GM18870 (cell line): ENCODE results near the gene PLRG1.
"Not testable (repeated sequence)": the region's sequence is repeated elsewhere in the genome, so short reads cannot be mapped to it uniquely, and the experiment has no call there.

Source experiments
- ATAC-seq: cut with Tn5 transposase; IDR thresholded peaks from one replicate; pipeline ENCODE4 v1.9.1; 2021; ENCODE audit warnings: moderate library complexity; ENCODE audit not compliant: unreplicated experiment

PLRG1 gene

DNA sequence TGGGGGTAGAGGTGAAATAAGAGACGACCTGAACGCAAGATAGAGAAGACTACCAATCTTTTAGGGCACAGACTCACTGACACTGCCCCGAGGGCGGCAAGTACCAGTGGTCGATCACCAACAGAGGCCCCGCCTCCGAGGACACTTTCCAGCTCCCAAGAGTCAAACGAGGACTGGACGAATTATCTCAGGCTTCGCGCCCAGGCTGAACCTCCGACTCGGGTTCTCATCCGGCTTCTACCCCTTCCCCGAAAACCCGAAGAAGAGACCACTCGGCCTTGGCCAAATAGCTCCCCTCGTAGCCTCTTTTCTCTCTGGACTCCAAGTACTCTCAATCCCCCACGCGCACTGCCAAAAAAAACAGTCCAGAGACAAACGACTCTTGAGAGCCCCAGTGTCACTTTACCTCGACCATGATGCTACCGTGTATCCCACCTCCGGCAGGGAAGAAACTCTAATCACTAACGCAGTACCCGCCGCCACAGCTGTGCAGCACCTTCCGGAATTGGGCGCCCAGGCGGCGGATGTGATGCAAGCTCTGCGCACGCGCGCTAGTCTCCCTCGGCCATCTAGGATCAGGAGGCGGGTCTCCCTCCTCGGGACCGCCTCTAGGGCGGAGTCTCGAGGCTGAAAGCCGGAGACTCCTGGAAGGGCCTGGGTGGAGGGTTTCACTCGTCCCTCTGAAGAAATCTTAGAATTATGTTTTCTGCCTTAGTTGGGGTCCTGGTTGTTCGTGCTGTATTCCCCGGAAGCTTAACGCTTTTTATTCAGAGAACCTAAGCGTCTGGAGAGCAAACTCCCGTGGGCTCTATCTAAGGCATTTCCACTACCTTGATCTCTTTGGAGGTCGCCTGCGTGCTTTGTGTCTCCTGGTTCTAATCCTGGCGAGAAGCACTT lies at the start of gene PLRG1:
TSS of gene PLRG1 (minus strand) at position 507 of the 897 bp plus-strand sequence. CDS start at position 415, 92 bp downstream.
- ATAC-seq, result peak; percentile 98

DNA sequence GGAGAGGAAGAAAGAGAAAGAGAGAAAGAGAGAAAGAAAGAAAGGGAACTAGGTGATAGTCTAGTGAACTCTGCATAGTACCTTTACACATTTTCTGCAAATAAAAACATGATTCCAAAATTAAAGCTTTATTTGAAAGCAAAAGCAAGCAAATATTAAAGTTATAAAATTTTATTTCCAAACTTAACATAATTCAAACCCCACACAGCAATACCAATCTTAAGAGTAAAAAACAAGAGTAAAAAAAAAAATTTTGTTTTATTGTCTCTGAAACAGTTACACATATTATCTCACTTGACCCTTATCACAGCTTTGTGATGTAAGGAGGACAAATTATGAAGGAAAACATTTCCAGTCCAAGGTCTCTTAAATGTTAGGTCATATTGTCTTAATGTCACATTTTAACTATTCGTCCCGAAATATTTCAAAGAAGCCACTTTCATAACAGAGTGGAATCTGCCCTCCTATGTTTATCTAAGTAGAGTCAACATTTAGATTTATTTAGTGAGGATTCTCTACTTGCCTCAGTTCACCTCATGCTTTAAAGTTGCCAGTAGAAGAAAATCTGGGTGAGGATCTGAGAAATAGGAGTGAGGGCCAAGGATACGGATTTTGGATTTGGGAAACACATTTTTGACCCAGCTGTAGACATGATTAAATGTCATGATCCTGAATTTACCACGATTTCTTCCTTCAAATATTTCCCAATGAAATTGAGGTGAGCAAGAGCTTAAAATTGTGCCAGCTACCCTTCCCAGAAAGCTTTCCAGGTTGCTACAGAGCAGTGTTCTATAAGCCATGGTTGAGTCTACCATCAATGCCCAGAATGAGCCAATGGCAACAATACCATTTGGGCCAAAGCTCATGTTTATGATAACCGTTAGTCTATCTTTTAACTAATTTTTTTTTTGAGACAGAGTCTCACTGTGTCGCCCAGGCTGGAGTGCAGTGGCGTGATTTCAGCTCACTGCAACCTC lies 47.9 kb upstream of the PLRG1 start:
- no peak for ATAC-seq

DNA sequence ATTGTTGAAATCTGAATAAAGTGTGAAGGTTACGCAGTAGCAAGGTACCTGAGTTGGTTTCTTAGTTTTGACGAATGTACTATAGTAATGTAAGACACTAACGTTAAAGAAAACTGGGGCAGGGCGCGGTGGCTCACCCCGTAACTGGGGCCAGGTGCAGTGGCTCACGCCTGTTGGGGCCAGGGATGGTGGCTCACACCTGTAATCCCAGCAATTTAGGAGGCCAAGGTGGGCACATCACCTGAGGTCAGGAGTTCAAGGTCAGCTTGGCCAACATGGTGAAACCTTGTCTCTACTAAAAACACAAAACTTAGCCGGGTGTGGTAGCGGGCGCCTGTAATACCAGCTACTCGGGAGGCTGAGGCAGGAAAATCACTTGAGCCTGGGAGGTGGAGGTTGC lies 47.1 kb upstream of the PLRG1 start:
- not testable (repeated sequence) for ATAC-seq

DNA sequence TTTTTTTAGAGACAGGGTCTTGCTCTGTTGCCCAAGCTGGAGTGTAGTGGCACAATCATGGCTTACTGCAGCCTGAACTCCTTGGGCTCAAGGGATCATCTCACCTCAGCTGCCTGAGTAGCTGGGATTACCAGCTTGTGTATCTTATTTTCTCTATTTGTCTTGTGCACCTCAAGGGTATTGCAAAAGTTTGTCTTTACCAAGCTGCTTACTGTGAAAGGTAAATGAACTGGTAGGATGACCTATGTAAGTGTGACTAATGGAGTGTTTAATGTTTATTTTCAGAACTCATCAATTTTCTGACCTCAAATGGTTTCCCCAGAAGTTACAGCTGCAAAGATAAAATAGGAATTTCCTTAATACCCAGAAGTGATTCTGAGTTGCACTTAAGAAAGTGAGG lies 45.6 kb upstream of the PLRG1 start:
- no peak for ATAC-seq

DNA sequence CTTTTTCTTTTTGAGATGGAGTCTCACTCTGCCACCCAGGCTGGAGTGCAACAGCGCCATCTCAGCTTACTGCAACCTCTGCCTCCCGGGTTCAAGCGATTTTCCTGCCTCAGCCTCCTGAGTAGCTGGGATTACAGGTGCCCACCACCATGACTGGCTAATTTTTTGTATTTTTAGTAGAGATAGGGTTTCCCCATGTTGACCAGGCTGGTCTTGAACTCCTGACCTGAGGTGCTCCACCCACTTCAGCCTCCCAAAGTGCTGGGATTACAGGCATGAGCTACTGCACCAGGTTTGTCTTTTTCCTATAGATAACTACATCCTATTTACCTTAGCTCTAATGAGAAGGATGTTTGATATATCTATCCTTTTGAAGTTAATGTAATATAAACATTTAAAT lies 44.1 kb upstream of the PLRG1 start:
- ATAC-seq, result not testable (repeated sequence)

DNA sequence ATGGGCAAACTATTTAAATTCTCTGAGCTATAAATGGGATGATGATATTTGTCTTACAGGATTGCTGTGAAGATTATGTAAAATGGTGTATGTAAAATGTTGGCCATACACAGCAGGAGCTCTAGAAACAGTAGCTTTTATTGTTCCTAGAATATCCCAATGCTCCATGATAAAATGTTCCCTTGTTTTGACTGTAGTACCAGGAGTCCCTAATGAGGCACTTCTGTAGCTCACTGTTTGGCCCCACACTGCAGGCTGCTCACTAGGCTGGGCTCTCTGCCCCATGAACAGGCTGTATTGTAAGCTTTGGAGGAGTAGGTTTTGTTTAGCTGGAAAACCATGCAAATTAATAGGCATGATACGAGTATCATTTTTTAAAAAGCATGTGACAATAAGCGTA lies 43.7 kb upstream of the PLRG1 start:
- ATAC-seq, result no peak

DNA sequence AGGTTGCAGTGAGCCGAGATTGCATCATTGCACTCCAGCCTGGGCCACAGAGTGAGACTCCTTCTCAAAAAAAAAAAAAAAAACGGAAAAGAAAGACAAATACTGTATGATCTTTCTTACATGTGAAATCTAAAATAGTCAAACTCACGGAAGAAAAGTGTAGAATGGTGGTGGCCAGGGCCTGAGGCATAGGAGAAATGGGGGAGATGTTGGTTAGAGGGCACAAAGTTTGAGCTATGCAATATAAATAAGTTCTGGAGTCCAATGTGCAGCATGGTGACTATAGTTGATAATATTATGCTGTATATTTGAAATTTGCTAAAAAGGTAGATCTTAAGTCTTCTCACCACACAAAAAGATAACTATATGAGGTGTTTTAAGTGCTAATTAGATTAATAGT lies 41.7 kb upstream of the PLRG1 start:
- ATAC-seq, result no peak

DNA sequence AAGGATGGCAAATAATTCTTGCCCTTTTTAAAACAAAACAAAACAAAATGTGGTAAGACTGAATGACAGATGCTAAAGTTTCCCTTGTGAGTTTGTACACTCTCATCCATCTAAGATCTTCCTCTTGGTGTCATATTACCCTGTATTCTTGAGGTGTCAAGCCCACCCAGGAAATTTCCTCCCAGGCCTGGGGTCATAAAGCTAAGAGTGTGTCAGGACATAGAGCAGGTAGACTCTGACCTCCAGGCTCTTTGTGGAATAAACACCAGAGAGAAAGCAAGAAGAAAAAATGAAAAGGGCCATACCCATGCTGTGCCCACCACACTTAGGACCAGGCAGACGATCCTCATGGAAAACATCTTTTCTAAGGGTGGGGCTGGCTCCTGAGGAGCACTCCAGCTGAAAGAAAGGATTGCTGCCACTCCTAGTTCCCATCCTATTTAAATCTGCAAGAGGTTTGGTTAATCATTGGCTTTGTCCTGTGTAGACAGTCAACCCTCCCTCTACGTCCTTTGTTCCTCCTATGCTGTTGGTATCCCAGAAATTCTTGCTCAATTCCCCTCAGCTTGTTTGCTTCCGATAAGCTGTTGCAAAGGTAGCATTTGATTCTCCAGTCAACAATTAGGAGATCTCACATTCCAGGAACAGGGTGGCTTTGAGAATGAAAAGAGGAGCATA lies 40.3 kb upstream of the PLRG1 start, which contains the start of gene FGA:
TSS of gene FGA (minus strand) at position 414 of the 678 bp plus-strand sequence. CDS start at position 359, 55 bp downstream.
- no peak for ATAC-seq

DNA sequence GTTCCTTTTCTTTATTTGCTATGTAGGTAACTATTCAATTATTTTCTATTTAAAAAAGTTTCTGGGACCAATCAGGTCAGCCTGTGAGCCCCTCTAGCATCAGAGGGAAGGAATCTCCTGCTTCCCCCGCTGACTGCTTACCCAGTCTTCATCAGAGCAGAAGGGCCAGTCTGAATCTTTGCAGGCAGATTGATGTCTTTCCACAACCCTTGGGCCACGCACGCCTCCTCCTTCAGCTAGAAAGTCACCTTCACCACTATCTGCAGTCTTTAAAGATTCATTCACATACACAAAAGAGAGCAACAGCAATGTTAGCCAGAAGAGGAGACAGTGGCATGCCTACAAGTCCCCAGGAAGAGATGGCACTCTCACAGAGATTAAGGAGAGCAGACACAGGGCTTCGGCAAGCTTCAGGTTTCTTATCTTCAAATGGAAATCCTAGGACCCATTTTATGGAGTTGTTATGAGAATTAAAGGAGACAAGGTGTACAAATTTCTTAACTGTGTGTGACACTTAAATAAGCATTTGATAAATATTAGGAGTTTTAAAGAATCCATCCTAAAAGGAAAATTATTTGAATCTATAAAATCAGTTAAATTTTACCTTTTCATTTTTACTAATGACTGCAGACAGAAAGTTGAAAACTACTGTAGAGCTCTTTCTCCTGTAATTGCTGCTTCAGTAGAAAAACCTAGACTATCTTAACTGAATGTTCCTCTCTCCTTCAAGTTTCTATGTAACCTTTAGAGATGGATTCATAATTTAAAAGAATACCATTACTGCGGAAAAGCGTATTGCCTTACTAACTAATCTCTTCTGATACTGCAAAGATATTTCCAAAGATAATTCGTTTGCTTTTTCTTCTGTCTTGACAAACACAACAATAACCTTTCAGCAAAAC lies 39.3 kb upstream of the PLRG1 start:
- no peak for ATAC-seq

DNA sequence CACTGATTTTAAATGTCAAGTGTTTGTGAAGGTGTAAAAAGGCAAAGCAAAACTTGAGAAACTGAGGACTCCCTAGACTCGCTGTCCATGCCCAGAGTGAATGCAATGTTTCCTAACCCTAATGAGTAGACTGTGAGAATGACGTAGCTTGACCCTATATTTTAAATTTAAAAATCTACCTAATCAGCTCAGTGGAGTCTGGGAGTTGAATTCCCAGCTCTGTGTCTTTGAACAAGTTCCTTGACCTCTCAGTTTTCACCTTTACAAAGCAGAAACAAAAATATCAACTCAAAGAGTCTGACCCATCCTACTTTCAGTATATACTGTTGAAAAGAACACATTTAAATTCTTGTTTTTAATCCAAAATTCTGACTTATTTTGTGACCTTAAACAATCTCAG lies 38.0 kb upstream of the PLRG1 start:
- ATAC-seq, result no peak

DNA sequence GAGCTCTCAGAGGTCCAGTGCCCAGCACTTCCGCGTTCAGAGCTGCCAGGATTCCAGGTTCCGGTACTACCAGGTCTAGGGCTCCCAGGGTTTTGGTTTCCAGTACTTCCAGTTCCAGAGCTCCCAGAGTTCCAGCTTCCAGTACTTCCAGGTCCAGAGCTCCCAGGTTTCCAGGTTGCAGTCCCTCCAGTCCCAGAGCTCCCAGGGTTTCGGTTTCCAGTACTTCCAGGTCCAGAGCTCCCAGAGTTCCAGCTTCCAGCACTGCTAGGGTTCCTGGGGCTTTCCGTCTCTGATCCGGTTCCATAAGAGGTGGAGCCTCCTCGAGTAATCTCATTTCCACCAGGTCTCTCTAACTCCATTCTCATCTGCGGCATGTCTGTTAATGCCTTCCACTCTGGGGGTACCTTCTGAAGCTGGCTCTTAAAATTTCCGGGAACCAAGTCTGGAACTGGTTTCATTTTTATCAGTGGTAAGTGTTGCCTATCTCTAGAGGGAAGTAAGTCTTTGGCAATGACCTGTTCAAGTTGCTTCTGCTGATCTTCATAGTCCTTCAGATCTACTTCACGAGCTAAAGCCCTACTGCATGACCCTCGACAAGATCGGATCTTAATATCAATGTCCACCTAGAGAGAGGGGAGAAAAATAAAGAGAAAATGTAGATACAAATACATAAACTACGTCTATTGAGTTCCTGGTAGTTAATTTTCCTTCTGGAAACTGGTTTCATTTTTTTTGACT lies 36.3 kb upstream of the PLRG1 start:
- no peak for ATAC-seq

DNA sequence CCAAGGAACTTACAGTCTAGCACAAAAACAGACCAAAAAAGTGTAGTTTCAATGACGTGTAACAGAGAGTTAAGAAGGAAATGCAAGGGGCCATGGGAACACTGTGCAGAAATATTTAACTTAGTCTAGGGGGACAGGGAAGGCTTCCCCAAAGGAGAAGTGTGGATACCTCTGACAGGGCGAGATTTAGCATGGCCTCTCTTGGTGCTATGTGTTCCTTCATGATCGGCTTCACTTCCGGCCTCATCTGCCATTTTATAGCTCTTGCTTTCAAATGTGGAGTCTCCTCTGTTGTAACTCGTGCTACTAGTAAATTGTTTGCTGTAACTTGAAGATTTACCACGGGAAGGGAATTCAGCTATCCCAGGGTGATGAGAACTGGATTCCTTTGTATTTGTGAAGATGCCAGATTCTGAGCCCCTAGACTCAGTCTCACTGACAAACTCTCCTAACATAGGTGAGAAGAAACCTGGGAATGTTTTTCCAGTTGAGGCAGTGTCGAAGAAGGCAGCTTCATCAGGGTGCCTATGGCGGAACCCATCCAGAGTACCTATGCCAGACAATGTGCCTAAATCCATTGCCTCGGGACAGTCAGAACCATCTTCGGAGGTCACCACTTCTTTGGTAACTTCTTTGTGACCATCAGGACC lies 35.3 kb upstream of the PLRG1 start:
- no peak for ATAC-seq

DNA sequence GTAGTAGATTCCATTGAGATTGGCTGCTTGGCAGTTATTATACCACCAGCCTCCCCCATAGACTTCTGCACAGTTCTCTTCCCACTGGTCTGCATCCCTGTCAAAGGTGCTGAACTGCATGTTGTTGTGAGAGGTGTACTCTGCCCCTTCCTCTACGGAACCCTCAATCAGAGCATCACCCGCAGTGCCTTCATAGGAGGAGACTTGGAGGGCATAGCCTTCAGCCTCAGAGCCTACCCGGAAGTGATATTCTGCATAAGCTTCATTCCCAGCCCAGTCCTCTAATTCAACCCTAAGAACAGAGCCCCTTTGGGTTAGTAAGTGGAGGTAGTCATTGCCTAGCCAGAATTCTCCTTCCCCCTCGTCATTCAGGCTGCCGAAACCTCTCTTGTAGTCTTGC lies 34.1 kb upstream of the PLRG1 start:
- no peak for ATAC-seq

DNA sequence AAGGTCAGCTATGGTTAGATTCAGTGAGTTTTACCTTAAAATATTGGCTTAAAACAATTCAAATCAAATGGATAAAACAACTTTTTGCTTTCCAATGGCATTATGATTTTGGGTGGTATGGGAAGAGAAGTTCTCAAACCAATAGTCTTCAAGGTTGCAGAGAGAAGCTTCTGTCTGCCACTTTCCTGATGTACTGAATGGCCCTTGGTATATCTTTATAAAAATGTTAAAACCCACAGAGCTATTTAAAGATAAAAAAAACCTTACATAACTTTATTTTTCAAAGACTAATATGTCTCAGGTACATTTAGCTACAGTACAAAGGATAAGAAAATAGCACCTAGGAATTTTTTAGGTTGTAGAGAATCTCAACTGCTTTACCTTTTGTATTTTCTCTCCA lies 33.5 kb upstream of the PLRG1 start:
- no peak for ATAC-seq

DNA sequence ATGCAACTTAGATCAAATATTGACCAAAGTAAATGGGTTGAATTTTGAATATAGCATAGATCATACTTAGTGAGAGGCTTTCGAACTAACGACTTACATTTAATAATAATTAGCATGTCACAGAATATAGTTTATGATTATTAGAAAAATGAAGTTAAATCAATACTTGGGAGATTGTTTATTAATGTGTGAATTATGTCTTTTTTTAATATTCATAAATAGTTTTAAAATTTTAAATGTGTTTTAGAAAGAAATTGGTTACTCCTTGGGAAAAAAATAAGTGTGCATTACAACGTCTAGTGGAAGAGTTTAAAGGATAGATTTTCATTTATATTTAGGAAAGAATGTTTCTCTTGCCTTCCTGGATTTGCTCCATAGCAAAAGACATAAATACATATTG lies 33.0 kb upstream of the PLRG1 start:
- no peak for ATAC-seq

DNA sequence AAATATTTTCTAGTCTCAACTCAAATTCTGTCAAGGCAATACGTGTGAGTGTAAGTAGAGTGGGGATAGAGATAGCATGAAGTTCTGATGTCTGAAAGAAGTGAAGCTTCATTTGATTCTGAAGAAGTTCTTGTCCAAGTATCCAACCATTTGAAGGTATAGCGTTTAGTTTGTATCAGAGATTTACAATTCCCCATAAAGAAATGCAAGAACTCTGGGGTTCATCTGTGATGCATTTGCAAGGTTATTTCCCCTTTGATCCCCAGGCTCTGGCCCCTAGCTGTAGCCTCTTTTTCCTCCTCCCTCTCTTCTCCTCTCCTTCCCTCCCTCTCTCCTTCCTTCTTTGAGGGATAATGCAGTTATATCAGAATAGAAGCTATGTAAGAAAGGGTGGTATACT lies 32.5 kb upstream of the PLRG1 start:
- no peak for ATAC-seq

DNA sequence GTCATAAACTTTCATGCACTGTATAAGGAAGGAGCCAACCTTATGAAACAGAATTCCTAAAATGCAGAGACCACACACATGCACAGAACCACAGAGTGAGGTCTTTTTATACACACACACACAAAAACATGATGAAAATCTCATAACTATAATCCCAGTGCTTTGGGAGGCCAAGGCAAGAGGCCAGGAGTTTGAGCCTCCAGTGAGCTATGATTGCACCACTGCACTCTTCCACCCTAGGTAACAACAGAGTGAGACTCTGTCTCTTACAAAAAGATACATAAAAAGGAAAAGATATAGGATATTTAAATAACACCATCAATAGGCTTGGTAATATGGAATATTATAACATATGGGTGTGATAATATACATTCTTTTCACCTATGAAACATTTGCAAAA lies 29.7 kb upstream of the PLRG1 start:
- no peak for ATAC-seq

DNA sequence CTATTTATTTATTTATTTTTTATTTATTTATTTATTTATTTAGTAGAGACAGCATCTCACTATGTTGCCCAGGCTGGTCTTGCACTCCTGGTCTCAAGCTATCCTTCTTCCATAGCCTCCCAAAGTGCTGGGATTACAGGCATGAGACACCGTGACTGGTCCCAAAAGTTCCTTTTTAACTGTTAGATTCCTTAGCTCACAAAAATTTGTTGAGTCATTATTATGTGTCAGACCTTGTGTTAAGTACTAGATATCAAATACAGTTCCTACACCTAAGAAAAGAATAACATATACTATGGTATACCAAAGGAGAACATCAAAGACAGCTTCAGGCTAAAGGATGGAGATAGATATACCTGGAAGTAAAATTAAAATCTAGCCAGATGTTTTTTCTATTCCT lies 28.7 kb upstream of the PLRG1 start:
- no peak for ATAC-seq

DNA sequence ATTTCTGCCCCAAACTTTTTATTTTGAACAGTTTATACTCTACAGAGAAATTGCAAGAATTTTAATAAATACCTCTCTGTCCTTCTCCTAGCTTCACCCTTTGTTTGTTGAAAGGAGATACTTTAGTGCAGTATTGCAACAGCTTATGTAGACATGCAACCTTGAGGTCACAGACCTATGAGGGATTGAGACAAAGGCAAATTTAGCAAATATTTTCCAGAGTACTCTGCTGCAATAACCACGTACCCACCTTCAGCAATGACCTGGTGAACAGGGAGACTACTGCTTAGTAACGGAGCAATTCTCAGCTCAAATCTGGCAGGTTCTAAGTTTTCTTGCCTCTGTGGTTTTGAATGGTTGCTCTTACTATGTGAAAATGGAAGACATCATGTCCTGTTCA lies 27.1 kb upstream of the PLRG1 start:
- ATAC-seq, result no peak
